Tibial nerve (tissue), 4 donors: ENCODE data around the gene ZNF669.
"Not testable (repeated sequence)": the region's sequence is repeated elsewhere in the genome, so short reads cannot be mapped to it uniquely, and the experiment has no call there.

Experiments
- CTCF ChIP-seq, 5 experiments: fragments of 200-600 bp in 3 of 5; fragments of 450-650 bp in 2 of 5; sonication (generic) in 3 of 5; IDR thresholded peaks; one replicate each; pipeline ENCODE4 v1.5.1; 2016 to 2019; ENCODE audit warnings: antibody characterized with exemption in 5 of 5, mild to moderate bottlenecking in 3 of 5, moderate library complexity in 2 of 5
- EP300 ChIP-seq, 2 donors: sonication (generic); formaldehyde crosslinking; IDR thresholded peaks; one replicate each; pipeline ENCODE4 v1.6.1; 2017; ENCODE audit warnings: antibody characterized with exemption in 2 of 2, mild to moderate bottlenecking in 1 of 2
- POLR2A ChIP-seq, 2 donors: fragments of 450-650 bp; IDR thresholded peaks; one replicate each; pipeline ENCODE4 v1.6.1; 2017; ENCODE audit warnings: antibody characterized with exemption in 2 of 2, mild to moderate bottlenecking in 2 of 2, moderate library complexity in 2 of 2

GRCh38 chr1:247127519-247128282 is 23.5 kb upstream of the ZNF669 start:
- TF ChIP-seq POLR2A, CTCF, EP300 (IDR thresholded peaks at IDR 0.05): not testable (repeated sequence)
